HTERT RPE-1 (cell line): ENCODE results near the gene BIK.

Experiments
- in situ Hi-C: fragments of 300-500 bp; cut with MboI; formaldehyde crosslinking; loops from 4 replicates; pipeline ENCODE4 v1.14.3; 2020; ENCODE audit warnings: low sequenced_read_pairs

The BIK gene, protein sequence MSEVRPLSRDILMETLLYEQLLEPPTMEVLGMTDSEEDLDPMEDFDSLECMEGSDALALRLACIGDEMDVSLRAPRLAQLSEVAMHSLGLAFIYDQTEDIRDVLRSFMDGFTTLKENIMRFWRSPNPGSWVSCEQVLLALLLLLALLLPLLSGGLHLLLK

DNA sequence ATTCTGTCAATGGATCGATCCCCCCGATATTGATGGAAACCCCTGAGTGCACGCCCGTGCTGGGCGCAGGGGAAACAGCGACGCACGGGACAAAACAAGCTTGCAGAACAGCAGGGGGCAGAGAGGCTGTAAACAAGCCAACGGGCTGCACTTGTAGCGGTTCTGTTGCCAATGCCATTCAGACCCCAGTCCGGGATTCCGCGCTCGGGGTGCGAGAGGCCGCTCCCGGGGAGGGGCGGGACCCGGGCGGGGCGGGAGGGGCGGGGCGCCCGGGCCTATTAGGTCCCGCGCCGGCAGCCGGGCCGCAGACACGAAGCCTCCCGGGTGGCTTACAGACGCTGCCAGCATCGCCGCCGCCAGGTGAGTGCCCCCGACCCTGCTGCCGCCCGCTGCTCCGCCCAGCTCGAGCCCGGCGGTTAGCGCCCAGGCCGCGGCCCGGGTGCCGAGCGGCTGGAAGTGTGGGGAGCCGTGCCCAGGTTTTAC is at the start of gene BIK:
TSS of gene BIK (plus strand) at position 307 of the 483 bp plus-strand sequence. CDS start 13,273 bp downstream, outside the sequence.
- in situ Hi-C loops, result no loop called here

DNA sequence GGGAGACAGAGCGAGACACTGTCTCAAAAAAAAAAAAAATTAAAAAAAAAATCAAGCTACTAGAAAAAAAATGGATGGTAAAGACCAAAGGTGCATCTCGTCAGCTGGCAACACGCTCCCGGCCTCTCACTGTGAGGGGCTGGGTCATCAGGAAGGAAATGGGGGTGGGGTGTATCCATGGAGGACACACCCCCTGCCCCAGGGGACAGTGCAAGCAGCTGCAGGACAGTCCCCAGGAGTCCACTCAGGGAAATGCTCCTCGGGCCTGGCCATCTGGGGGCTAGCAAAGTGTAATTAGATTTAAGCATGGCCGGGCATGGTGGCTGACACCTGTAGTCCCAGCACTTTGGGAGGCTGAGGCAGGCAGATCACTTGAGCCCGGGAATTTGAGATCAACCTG is 44.4 kb upstream of the BIK start:
- in situ Hi-C loops, result no loop called here

DNA sequence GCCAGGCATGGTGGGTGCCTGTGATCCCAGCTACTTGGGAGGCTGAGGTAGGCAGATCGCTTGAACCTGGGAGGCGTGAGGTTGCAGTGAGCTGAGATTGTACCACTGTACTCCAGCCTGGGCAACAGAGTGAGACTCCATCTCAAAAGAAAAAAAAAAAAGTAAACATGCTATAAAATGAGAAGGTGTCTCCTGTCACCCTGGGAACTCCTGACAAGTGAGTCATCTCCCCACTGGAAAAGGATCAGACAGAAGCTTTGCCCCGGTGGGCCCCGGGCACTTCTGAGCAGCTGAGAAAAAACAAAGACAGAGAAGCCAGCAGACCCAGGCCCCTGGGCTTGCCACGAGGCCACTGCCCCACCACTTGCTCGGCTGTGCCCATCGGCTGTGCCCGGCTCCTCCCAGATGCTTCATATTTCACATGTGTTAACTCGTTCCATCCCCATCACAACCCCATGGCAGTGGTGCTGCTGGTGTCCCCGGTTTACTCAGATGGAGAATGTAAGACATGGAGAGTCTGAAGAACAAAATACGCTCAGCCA is 43.6 kb upstream of the BIK start:
- in situ Hi-C loops, result no loop called here

DNA sequence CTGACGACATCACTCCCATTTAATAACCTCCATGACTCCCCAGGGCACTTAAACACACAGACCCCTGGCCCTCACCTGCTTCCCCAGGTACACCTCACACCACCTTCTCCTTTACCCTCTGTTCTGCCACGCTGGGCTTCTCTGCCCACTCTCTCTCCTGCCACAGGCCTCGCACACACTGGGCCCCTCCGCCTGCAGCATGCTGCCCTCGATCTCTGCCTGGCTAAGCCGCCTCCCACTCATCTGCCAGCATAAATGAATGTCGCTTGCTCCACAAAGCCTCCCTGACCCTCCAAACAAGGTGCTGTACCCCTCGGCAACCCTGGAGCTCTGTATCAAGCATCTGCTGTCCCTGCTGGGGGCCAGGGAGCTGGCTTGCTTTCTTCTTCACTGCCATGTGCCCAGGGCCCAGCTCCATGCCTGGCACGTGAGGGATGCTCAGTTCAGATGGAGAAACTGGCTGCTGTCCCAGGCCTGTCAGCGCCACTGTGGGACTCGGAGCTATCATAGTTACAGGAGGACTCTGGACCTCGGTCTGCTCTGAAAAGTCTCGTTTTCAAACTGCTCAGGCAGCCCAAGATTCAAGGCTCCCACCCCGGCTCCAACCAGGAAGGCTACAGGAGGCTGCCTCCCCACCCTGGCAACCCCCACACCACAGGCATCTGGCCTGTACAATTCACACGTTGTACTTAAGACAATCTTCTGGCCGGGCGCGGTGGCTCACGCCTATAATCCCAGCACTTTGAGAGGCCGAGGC is 33.3 kb upstream of the BIK start:
- in situ Hi-C loops, result no loop called here

DNA sequence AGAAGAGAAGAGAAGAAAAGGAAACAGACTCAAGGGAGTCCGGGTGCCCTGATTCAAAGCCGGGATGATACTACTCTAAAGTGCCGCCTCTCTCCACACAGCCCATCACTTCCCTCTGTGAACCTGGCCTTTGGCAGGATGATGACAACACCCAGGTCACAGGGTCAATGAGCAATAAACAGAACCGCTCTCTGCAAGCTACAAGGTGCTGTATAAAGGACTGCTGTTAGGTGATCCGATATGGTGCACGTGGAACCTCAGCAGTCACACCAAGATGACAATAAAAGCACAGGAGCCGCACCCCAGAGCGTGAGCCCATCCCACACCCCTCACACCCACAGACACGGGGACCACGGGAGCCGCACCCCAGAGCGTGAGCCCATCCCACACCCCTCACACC is 32.0 kb upstream of the BIK start:
- in situ Hi-C loops, result no loop called here

DNA sequence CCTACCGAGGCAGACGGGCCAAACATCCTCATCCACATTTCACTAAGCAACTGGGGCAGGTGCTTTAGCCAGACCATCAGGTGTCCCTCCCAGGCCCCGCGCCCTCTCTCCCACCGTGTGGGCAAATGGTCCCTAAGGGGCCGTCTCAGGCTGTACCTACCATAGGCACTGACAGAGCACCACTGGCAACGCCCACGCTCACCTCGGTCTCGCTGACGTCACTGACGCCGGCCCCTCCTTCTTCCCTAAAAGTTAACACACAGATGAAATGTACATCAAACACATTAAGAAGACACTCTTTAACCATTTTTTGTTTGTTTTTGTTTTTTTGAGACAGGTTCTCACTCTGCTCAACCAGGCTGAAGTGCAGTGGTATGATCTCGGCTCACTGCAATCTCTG is 30.8 kb upstream of the BIK start:
- in situ Hi-C loops, result no loop called here

DNA sequence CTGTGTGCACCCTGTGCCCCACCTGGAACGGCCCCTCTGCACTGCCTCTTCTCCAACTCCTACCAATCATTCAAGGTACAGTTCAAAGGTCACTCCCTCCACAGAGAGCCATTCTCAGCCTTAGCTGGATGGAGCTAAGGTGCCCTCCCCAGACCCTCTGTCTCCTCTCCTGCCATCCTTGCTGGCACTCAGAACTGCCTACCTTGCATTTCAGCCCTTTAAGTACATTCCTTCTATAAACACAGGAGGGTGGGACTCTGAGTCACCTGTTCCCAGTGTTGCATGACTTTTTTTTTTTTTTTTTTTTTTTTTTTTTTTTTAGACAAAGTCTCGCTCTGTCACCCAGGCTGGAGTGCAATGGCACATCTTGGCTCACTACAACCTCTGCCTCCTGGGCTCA is 29.9 kb upstream of the BIK start:
- in situ Hi-C loops, result no loop called here

DNA sequence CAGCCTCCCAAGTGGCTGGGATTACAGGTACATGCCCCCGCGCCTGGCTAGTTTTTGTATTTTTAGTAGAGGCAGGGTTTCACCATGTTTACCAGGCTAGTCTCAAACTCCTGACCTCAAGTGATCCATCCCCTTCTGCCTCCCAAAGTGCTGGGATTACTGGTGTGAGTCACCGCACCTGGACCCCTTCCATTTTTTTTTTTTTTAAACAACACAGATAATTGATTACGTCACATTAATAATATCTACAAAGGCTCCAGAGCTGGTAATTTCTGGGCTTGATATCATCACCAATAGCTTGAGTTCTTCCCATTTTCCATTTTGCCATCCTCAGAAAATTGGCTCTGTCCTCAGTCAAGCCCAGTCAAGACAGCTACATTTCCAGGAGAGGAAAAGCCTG is 28.6 kb upstream of the BIK start:
- in situ Hi-C loops, result no loop called here

DNA sequence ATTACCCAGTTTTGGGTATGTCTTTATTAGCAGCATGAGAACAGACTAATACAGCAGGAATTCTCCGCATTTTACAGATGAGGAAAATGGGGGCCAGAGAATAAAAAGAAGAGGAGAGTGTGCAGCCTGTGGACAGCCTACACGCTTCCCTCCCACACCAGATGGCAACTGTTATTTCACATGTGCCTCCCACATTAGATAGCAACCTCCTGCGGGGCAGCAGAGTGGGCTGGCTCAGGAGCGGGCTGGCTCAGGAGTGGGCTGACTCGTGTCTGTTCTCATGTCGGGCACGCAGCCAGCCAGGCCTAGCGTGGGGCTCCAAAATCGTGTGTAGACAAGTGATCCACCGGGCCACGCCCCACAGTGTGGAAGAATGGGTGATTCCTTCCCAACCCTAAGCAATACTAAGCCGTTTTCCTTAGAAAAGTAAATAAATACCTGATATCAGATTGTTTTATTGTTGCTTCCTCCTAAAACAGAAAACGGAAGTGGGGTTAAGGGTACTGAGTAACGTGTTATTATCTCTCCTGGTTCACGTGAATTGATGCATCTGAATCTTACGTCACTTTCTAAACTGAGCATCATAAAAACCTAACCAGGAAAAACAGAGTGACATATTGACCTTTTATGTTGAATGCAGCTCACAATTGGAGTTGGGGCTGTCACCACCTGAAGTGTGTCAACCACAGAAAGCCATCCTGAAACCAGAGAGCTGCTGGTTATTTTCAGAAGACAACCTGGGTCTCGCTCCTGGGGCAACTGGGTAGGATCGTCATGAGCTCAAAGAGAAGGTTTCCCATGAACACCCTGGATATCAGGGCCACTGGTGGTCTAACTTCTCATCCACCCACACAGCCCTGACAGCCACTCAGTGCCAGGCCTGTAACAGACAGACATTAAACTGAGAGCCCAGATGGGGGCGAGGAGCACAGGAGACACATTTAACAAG is 24.6 kb upstream of the BIK start:
- in situ Hi-C loops, result no loop called here

DNA sequence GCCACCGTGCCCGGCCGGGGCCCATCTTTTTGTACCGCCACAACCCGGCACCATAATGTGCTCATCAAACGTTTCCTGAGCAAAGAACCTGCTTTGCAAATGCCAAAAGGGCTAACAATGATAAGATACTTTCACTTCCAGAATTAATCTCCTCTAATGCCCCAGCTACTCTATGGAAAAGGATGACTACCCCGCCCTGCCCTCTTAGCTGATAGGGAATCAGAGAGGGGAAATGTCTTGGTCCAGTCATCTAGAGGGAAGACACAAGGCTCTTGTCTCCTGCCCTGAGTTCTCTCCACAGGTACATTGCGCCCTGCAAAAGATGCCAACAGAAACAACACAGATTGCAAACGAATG is 21.9 kb upstream of the BIK start:
- in situ Hi-C loops, result no loop called here

DNA sequence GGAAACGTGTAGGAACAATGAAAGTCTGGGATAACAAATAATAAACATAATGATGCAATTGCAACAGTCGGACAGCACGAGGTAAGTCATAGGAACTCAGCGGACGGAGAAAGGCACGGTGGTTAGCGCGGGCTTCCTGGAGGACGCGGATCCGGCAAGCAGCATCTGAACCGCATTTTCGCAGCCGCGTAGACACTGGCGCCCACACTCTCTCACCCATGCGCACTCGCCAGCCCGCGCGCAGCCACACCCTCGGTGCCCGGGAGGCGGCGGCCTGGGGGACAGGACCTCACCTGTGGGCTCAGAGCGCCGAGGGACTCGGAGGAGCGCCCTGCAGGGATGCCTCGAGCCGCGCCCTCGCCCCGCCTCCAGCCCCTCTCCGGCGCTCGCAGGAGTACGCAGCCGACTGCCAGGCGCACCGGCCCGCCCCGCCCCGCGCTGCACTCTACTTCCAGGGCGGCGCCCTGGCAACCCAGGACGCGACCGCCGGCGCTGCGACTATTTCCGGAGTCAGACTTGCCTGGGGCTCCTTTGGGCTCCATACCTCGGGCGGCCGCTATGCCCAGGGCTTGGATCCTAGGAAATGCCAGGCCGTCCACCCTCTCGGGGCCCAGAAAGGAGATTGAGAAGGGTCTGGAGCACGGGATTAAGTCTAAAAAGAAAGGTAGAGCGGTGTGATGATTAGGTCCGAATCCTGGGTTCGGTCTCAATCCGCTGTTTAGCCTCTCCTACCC is 21.4 kb upstream of the BIK start, which contains the start of gene TTLL1:
TSS of gene TTLL1 (minus strand) at position 408 of the 734 bp plus-strand sequence. CDS start 13,805 bp downstream, outside the sequence.
- in situ Hi-C loops, result no loop called here

DNA sequence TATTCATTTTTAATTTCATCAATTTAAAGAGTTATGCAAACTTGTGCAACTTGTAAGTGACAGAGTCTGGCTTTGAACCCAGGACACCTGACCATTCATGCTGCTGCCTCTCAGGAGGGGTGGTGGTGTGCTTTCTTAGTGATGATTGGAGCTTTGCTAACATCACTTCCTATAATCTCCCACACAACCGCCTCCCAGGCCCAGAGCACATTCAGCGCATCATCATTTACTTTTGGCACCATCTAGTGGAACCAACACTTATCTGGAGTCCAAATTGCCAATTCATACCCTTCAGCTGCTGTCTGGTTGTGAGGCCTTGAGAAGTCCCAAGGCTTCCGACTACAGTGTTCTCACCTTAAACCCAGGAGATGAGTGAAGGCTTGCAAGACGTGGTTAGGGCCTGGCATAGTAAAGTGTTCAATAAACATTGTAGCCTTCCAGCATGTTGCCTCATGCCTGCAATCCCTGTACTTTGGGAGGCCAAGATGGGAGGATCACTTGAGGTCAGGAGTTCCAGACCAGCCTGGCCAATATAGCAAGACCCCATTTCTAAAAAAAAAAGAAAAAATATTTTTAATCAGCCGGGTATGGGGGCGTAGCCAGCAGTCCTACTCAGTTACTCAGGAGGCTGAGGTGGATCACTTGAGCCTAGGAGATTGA is 20.3 kb upstream of the BIK start:
- in situ Hi-C loops, result no loop called here

DNA sequence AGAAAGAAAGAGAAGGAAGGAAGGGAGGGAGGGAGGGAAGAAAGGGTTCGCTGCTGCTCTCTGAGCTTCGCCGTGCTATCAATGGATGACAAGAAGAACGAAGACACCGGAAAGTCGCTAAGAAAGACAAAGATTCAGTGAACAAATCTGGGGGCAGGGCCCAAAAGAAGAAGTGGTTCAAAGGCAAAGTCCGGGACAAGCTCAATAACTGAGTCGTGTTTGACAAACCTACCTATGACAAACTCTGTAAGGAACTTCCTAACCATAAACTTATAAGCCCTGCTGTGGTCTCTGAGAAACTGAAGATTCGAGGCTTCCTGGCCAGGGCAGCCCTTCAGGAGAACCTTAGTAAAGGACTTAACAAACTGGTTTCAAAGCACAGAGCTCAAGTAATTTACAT is 18.5 kb upstream of the BIK start:
- in situ Hi-C loops, result no loop called here

DNA sequence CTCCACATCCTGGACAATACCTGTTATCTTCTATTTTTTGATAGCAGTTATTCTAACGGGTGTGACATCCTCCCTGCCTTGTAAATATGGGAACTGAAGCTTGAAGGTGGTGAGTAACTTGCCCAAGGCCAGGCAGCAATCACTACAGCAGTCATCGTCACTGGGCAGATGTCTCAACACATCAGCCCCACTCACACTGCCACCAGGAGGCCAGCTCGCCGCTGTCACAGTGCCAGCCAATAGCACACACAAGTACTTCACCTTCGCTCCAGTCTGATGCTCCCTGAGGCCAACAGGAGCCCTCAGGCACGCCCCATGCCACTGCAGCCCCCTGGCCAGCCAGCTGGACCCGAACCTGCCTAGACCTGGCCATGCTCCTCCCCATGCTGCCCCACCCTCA is 16.5 kb upstream of the BIK start:
- in situ Hi-C loops, result no loop called here

DNA sequence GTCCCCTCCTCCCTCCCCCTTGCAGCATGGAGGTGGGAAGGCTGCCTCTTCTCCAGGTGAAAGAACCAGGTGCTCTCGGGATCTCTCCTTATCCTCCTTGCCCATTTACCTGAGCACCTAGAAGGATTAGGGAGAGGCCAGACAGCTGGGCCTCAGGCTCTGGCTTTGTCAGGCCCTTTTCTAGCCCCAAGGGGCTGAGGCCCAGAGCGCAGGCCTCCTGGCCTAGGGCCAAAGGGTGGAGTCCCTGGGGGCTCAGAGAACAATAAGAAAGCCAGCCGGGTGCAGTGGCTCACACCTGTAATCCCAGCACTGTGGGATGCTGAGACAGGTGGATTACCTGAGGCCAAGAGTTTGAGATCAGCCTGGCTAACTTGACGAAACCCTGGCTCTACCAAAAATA is 16.0 kb upstream of the BIK start:
- in situ Hi-C loops, result no loop called here

DNA sequence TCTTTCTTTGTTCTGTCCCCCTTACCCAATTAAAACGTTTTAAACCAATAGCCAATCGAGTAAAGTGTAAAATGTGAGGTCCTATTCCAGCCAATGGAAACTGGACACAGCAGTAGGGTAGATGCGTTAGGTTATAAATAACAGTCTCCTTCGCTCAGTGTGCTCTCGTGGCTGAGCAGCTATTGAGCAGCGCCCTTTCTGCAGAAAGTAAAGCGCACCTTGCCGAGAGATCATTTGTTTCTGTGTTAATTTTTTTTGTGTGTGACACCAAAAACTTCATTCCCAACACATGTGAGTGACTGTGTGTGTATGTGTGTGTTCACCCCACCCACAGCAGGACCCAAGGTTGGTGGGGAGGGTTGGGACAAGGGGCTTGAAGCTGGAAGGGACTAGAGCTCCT is 14.1 kb upstream of the BIK start:
- in situ Hi-C loops, result no loop called here

DNA sequence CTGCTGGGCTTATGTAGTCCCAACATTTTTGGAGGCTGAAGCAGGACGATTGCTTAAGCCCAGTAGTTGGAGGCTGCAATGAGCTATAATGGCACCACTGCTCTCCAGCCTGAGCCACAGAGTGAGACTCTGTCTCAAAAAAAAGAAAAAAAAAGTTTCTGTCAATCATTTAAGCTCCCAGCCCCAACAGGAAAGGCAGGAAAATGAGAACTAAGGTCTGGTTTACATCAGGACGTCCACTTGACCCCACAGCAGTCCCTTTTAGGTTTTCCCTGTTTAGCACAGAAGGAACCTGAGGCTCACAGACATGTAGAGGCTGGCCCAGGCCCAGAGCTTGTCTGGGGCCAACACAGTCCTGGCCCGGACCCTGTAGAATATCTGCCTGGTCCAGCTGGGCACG is 12.2 kb upstream of the BIK start:
- in situ Hi-C loops, result no loop called here

DNA sequence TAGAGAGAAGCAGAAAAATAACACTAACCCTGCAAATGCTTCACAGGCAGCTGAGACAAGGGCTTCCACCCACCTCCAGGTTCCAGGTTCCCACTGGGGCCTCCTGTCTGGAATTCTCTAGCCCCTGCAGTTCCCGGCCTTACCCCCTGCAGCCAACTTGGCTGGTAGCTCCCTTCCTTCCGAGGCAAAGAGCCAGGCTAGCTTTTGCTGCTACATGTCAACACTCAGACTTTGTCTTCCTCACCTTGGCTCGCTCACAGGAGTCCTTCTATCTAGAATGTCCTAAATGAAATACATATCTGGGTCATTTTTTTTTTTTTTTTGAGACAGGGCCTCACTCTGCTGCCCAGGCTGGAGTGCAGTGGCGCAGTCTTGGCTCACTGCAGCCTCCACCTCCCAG is 11.5 kb upstream of the BIK start:
- in situ Hi-C loops, result no loop called here

DNA sequence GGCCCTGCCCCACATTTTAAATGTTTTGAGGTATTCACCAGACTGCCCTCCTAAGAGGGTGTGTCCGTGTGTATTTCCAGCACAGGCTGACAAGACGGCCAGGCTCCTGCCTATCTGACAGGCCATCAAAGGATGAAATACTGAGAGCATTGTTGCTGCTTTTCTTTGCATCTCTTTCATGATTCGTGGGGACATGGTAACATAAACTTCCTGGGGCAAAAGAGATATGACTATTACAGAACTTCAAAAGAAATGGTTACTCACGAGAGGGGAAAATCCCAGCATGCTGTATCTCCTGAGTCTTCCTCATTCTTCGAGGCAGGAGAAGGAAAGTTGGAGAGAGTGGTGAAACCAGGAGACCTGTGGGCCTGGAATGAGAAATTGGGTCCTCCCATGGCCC is 10.3 kb upstream of the BIK start:
- in situ Hi-C loops, result no loop called here

DNA sequence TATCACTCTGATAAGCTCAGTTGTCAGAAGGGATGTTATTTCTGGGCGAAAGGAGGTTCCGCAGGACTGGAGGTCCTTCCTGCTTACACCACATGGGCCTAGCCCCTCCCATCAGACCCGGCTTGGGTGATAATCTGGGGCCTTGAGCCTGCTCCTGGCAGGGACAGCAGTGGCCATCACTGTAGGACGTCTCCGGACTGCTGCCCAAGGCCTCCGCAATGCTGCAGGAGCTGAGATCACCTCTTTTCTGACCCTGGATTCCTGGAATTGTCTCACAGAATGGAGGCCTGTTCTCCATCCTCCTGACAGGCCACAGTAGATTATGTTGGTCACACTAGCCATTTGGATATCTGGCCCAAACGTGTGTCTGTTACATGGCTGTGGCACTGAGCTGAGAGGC is 9.2 kb upstream of the BIK start:
- in situ Hi-C loops, result no loop called here
